Measurements from ENCODE around the gene PPP2R5E. TPM values are rescaled to one million over a fixed set of nuclear protein-coding genes. Genes with fewer than 3 reads are reported as not detected.

Gene PPP2R5E
- total and polyA plus RNA-seq, 10 of the 15 experiments (the other 5 are each of a cell fraction or from before 2014, with no cell fraction given): 11.4 to 56.2 (median 22.7) TPM

GRCh38 chr14:63361790-63362189 lies 181.4 kb downstream of the PPP2R5E start:
- FAIRE-seq (no peak), ATAC-seq (peak; percentile 75), DNase-seq (ENCODE audit: low read depth, low spot score) (no peak)
- Histone ChIP-seq H3K27me3 (replicated peaks in 1 of 2; ENCODE audit: control insufficient read depth in 2 of 2, insufficient read depth in 2 of 2, low read length in 1 of 2) (no peaks in the 10 kb centered on the region), H3K36me3 (ENCODE audit: control insufficient read depth in 2 of 2, insufficient read depth in 2 of 2, low read length in 1 of 2) (no peaks in the 10 kb centered on the region), H3K27ac (ENCODE audit: control insufficient read depth, insufficient read depth) (no peak overlapping the region), H2AFZ (ENCODE audit: control insufficient read depth, low read depth, low read length) (no peak overlapping the region), H3K4me2 (ENCODE audit: control insufficient read depth, insufficient read depth) (no peak overlapping the region), H3K9me3 (replicated peaks; ENCODE audit: control insufficient read depth, insufficient read depth, low read length) (no peaks in the 10 kb centered on the region), H3K4me1 (ENCODE audit: control insufficient read depth, insufficient read depth, low read length) (no peaks in the 10 kb centered on the region), H3K9ac (ENCODE audit: control insufficient read depth, insufficient read depth, low read length) (no peak overlapping the region), H4K20me1 (ENCODE audit: control insufficient read depth, insufficient read depth) (no peaks in the 10 kb centered on the region), H3K79me2 (ENCODE audit: control insufficient read depth, insufficient read depth, low read length) (no peaks in the 10 kb centered on the region), H3K4me3 (no peak overlapping the region)
- TF ChIP-seq CEBPZ (IDR thresholded peaks at IDR 0.05; ENCODE audit: low read depth, low read length) (no peak), SMARCA5 (IDR thresholded peaks at IDR 0.05) (no peak), SMC3 (IDR thresholded peaks at IDR 0.05; ENCODE audit: borderline replicate concordance, low read length) (peak; percentile 16; the same call in 1 of the 2 replicates), PML (IDR thresholded peaks at IDR 0.05; ENCODE audit: low read length) (no peak), NR2F1 (conservative IDR thresholded peaks at IDR 0.05) (no peak), ZBTB40 (IDR thresholded peaks at IDR 0.05; ENCODE audit: borderline replicate concordance) (no peak), CTCF (IDR thresholded peaks at IDR 0.05 in 2 of 3, conservative IDR thresholded peaks at IDR 0.05 in 1 of 3; ENCODE audit: control insufficient read depth in 2 of 3, extremely low read depth in 1 of 3, insufficient read depth in 1 of 3, low read depth in 3 of 3, low read length in 3 of 3) (peak; percentile 8 to 32 (median 13); a peak in 1 of 6 replicates)
- no TSS peak for BruUV-seq (replicated peaks)
- CTCF ChIA-PET: no interaction called here
- POLR2A ChIA-PET: no interaction called here
- RAD21 ChIA-PET (ENCODE audit: unreplicated experiment): no interaction called here
- intact Hi-C loops (cut with micrococcal nuclease; ENCODE audit: unreplicated experiment) (no loop called here), in situ Hi-C loops (cut with MboI) (no loop called here)
- SMC1A ChIA-PET (ENCODE audit: uncharacterized antibody, unreplicated experiment): no interaction called here
- WGBS (ENCODE audit: insufficient coverage, insufficient replicate concordance, low lambda C conversion rate, missing lambda C conversion rate): 40% methylated on average over 4 of the region's 4 CpGs

Measured in GM12878 (cell line).